Tibial nerve (tissue), 4 donors: Measurements from ENCODE around the gene NAP1L4.

Experiments used
- EP300 ChIP-seq, 2 donors: sonication (generic); formaldehyde crosslinking; IDR thresholded peaks; one replicate each; pipeline ENCODE4 v1.6.1; 2017; ENCODE audit warnings: antibody characterized with exemption in 2 of 2, mild to moderate bottlenecking in 1 of 2
- POLR2A ChIP-seq, 2 donors: fragments of 450-650 bp; IDR thresholded peaks; one replicate each; pipeline ENCODE4 v1.6.1; 2017; ENCODE audit warnings: antibody characterized with exemption in 2 of 2, mild to moderate bottlenecking in 2 of 2, moderate library complexity in 2 of 2
- TF ChIP-seq, protein P1 (sequence below), 5 experiments: fragments of 200-600 bp in 3 of 5; fragments of 450-650 bp in 2 of 5; sonication (generic) in 3 of 5; IDR thresholded peaks; one replicate each; pipeline ENCODE4 v1.5.1; 2016 to 2019; ENCODE audit warnings: antibody characterized with exemption in 5 of 5, mild to moderate bottlenecking in 3 of 5, moderate library complexity in 2 of 5

DNA sequence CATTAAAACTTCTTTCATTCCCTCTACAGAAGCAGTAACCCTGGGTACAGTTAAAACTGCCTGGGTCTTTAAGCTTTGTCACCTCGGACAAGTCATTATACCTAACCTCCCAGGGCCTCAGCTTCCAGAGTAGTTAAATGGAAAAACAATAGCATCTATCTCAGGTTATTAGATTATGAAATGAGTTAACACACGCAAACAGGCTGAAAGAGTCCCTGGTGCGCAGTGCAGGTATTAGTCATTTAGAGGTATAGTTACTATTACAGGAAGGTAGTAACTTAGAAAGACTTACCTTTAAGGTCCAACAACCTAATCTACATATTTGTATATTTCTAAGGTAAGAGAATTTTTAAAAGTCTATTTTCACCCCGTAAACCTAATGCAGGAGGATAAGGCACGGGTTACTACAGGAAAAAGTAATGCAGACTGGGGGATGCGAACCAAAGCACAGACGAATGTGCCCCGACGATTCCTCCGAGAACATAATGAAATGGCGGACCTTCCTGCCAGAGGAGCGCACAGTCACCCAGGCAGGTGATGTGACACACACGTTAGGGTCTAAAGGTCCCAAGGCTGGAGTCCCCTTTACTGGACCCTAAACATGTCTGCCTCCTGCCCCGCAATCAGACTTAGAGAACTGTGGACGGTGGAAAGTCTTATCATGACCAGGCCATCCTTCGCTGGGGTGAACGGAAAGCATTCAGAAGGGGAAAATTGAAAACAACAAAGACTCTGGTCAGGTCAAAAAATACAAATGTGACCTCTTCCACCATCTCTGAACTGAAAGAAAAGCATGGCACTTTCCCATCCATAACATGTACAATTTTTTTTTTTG is 1.3 kb downstream of the NAP1L4 start:
- TF ChIP-seq, protein P1, sequence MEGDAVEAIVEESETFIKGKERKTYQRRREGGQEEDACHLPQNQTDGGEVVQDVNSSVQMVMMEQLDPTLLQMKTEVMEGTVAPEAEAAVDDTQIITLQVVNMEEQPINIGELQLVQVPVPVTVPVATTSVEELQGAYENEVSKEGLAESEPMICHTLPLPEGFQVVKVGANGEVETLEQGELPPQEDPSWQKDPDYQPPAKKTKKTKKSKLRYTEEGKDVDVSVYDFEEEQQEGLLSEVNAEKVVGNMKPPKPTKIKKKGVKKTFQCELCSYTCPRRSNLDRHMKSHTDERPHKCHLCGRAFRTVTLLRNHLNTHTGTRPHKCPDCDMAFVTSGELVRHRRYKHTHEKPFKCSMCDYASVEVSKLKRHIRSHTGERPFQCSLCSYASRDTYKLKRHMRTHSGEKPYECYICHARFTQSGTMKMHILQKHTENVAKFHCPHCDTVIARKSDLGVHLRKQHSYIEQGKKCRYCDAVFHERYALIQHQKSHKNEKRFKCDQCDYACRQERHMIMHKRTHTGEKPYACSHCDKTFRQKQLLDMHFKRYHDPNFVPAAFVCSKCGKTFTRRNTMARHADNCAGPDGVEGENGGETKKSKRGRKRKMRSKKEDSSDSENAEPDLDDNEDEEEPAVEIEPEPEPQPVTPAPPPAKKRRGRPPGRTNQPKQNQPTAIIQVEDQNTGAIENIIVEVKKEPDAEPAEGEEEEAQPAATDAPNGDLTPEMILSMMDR (IDR thresholded peaks at IDR 0.05) = no peak
- TF ChIP-seq EP300 (IDR thresholded peaks at IDR 0.05) = no peak
- no peak for TF ChIP-seq POLR2A (IDR thresholded peaks at IDR 0.05)
